CD4-positive, alpha-beta T cell (primary cell): ENCODE results near the gene SUN3. TPM values are rescaled to one million over a fixed set of nuclear protein-coding genes. Genes with fewer than 3 reads are reported as not detected.

ENCODE experiments used
- ATAC-seq: fragments of 200-7000 bp; cut with Tn5 transposase; one replicate; pipeline ENCODE4 v1.10.0; 2022; ENCODE audit warnings: mild to moderate bottlenecking; ENCODE audit not compliant: poor library complexity
- CTCF ChIA-PET: fragments of 350-600 bp; sonication (Branson Sonifier 250); formaldehyde crosslinking; loops from one replicate; lab custom pipeline; 2021; ENCODE audit warnings: antibody characterized with exemption, inconsistent platforms; lab: Charles Lee
- POLR2A ChIA-PET: fragments of 350-600 bp; sonication (Branson Sonifier 250); formaldehyde crosslinking; loops from one replicate; lab custom pipeline; 2021; ENCODE audit warnings: antibody characterized with exemption, inconsistent platforms; lab: Charles Lee
- DNase-seq, 14 experiments: peaks; one replicate each; pipeline ENCODE4 v3.0.0-alpha.2; 2013 to 2020; ENCODE audit warnings: mixed read lengths in 2 of 14
- H3K27ac ChIP-seq, 2 donors: one replicate each; pipeline versions ENCODE4 v1.5.1 to v1.7.0; 2013; ENCODE audit warnings: low read length in 2 of 2, low read depth in 1 of 2, mild to moderate bottlenecking in 1 of 2
- H3K27me3 ChIP-seq, 2 experiments: 1 replicate in 1 of 2; 2 replicates in 1 of 2; pipeline versions ENCODE4 v1.6.1 to v1.7.0; 2013; ENCODE audit warnings: low read length in 2 of 2, control low read depth in 1 of 2, mild to moderate bottlenecking in 1 of 2, moderate library complexity in 1 of 2; ENCODE audit not compliant: insufficient read depth in 2 of 2, control insufficient read depth in 1 of 2
- H3K36me3 ChIP-seq: one replicate; pipeline ENCODE4 v1.6.1; 2013; ENCODE audit warnings: low read length, control low read depth; ENCODE audit not compliant: insufficient read depth
- H3K4me1 ChIP-seq: one replicate; pipeline ENCODE4 v1.6.1; 2013; ENCODE audit warnings: low read length, control low read depth; ENCODE audit not compliant: insufficient read depth
- H3K4me3 ChIP-seq: one replicate; pipeline ENCODE4 v1.5.1; 2013; ENCODE audit warnings: mild to moderate bottlenecking, low read length, moderate library complexity
- H3K9me3 ChIP-seq, 2 experiments: 1 replicate in 1 of 2; 2 replicates in 1 of 2; pipeline versions ENCODE4 v1.6.1 to v1.7.0; 2013; ENCODE audit warnings: low read length in 2 of 2, mild to moderate bottlenecking in 2 of 2, control low read depth in 1 of 2, moderate library complexity in 1 of 2; ENCODE audit not compliant: control insufficient read depth in 1 of 2, insufficient read depth in 1 of 2
- H3K27ac Mint-ChIP-seq: one replicate; pipeline ENCODE4 v1.8.0; 2020; ENCODE audit warnings: mixed read lengths
- H3K27me3 Mint-ChIP-seq: one replicate; pipeline ENCODE4 v1.8.0; 2021; ENCODE audit warnings: mixed read lengths
- H3K36me3 Mint-ChIP-seq: one replicate; pipeline ENCODE4 v1.8.0; 2021; ENCODE audit warnings: low read depth, mixed read lengths
- H3K4me1 Mint-ChIP-seq: one replicate; pipeline ENCODE4 v1.8.0; 2021; ENCODE audit warnings: low read depth, mixed read lengths
- H3K4me3 Mint-ChIP-seq: one replicate; pipeline ENCODE4 v1.8.0; 2020; ENCODE audit warnings: mild to moderate bottlenecking, mixed read lengths
- H3K9me3 Mint-ChIP-seq: one replicate; pipeline ENCODE4 v1.8.0; 2020; ENCODE audit warnings: mixed read lengths
- CTCF ChIP-seq: fragments of 200-600 bp; IDR thresholded peaks from one replicate; pipeline ENCODE4 v1.8.0; 2022; ENCODE audit warnings: antibody characterized with exemption, mild to moderate bottlenecking
- intact Hi-C, 2 experiments: fragments of 100-400 bp; cut with DNase I in 1 of 2; cut with micrococcal nuclease in 1 of 2; formaldehyde crosslinking; loops; one replicate each; pipeline versions ENCODE4 v1.15.1 to v1.9.0; 2023 to 2025; cut with DNase I, micrococcal nuclease
- total RNA-seq, 174 experiments: library from RNA in 2 of 174; stranded (reverse) in 2 of 174; gene quantifications; one replicate each; pipeline ENCODE4 v1.2.3 and lab custom pipeline; 2021 to 2026

The SUN3 gene
- total RNA-seq, 2 experiments from 2014 or later, result not detected

DNA sequence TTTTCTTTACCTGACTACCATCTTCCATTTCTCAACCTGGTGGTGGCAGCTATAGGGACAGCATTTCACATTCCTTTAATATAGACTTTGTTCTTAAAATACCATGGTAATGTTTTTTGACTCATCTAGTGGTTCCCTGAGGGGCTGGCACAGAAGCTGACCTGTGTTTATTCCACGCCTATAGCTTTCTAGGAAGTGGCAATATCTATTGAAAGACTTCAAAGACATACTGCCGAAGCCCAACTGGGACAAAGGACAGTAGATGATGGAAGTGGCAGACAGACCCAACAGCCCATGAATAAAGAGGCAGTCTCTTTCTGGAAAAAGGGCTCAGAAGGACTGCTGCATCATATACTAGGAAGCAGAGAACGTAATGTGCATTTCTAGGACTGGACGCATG, 11.2 kb downstream of the SUN3 start:
- POLR2A ChIA-PET, result no interaction called here
- CTCF ChIA-PET, result no interaction called here
- intact Hi-C loops, result no loop called here

GRCh38 chr7:48016641-48017040, 12.3 kb downstream of the SUN3 start:
- Mint-ChIP-seq H3K4me1 (no peaks in the 10 kb centered on the region), H3K9me3 (peaks cover 4% of the 10 kb centered on the region), H3K4me3 (no peak overlapping the region), H3K36me3 (peaks cover 5% of the 10 kb centered on the region), H3K27me3 (peaks cover 43% of the 10 kb centered on the region), H3K27ac (no peak overlapping the region)
- no peak overlapping the region for H3K27ac ChIP-seq
- intact Hi-C loops, result no loop called here
- CTCF ChIA-PET, result no interaction called here
- H3K4me1 ChIP-seq, result no peaks in the 10 kb centered on the region
- no peak overlapping the region for H3K4me3 ChIP-seq
- ATAC-seq, result no peak
- no peak for TF ChIP-seq CTCF
- peaks cover 3 to 7% of the 10 kb centered on the region in 2 experiments for H3K27me3 ChIP-seq
- POLR2A ChIA-PET, result no interaction called here
- DNase-seq, result no peak
- no peaks in the 10 kb centered on the region for H3K36me3 ChIP-seq
- peaks cover 0 to 3% of the 10 kb centered on the region in 2 experiments for H3K9me3 ChIP-seq

More for the DNA sequence above, 11.2 kb downstream of the SUN3 start:
- Histone ChIP-seq H3K27me3 (peaks cover 3 to 7% of the 10 kb centered on the region in 2 experiments), H3K4me3 (no peak overlapping the region), H3K4me1 (no peaks in the 10 kb centered on the region), H3K36me3 (no peaks in the 10 kb centered on the region), H3K27ac (no peak overlapping the region), H3K9me3 (peaks cover 0 to 3% of the 10 kb centered on the region in 2 experiments)
- Mint-ChIP-seq H3K27me3 (peaks cover 47% of the 10 kb centered on the region), H3K9me3 (peaks cover 8% of the 10 kb centered on the region), H3K4me1 (no peaks in the 10 kb centered on the region), H3K36me3 (peaks cover 5% of the 10 kb centered on the region), H3K4me3 (no peak overlapping the region), H3K27ac (no peak overlapping the region)
- DNase-seq, result no peak
- ATAC-seq, result no peak
- no peak for TF ChIP-seq CTCF

GRCh38 chr7:48011951-48012350, 17.0 kb downstream of the SUN3 start:
- ChIA-PET POLR2A (no interaction called here), CTCF (interaction anchor here (0.7 kb wide), 1 partner anchor 20 kb away, joined by 3 read pairs; no protein-coding TSS in a partner anchor)
- intact Hi-C loops, result loop anchor here in 1 of 2 experiments (5.0 kb wide), 1 partner anchor 320 kb away; no protein-coding TSS in a partner anchor
- Histone ChIP-seq H3K36me3 (no peaks in the 10 kb centered on the region), H3K27me3 (no peaks in the 10 kb centered on the region), H3K9me3 (no peaks in the 10 kb centered on the region), H3K27ac (no peak overlapping the region), H3K4me3 (no peak overlapping the region), H3K4me1 (no peaks in the 10 kb centered on the region)
- Mint-ChIP-seq H3K4me1 (no peaks in the 10 kb centered on the region), H3K27me3 (peaks cover 19% of the 10 kb centered on the region), H3K9me3 (no peaks in the 10 kb centered on the region), H3K36me3 (no peaks in the 10 kb centered on the region), H3K4me3 (no peak overlapping the region), H3K27ac (no peak overlapping the region)
- no peak for TF ChIP-seq CTCF
- ATAC-seq (no peak), DNase-seq (no peak)
